Panc1 (cell line): Measurements from ENCODE around the gene ARHGAP4. TPM values are rescaled to one million over a fixed set of nuclear protein-coding genes. Genes with fewer than 3 reads are reported as not detected.

Experiments
- ATAC-seq: fragments of 200-7000 bp; cut with Tn5 transposase; 2 replicates; pipeline ENCODE4 v1.9.1; 2020; ENCODE audit warnings: mild to moderate bottlenecking, moderate library complexity
- BruUV-seq: library from RNA; stranded (reverse); fragments of 400-500 nt; replicated peaks from 2 replicates; lab custom pipeline; 2021; lab: Mats Ljungman, UMichigan
- CTCF ChIA-PET: fragments of 300-600 bp; sonication (Branson Sonifier 250); formaldehyde crosslinking; loops from one replicate; lab custom pipeline; 2022; ENCODE audit warnings: antibody characterized with exemption; lab: Charles Lee
- POLR2A ChIA-PET: fragments of 300-600 bp; sonication (Branson Sonifier 250); formaldehyde crosslinking; loops from one replicate; lab custom pipeline; 2022; ENCODE audit warnings: antibody characterized with exemption; lab: Charles Lee
- DNase-seq: peaks from one replicate; pipeline ENCODE4 v3.0.0-alpha.2; 2010; ENCODE audit warnings: low read depth, low spot score
- H3K27ac ChIP-seq: 2 replicates; pipeline ENCODE4 v1.5.1; 2011; ENCODE audit warnings: mild to moderate bottlenecking, low read length, inconsistent platforms
- H3K27me3 ChIP-seq: fragments of 200-500 bp; sonication (Bioruptor generic); 2 replicates; pipeline ENCODE4 v1.6.0; 2014; ENCODE audit warnings: low read length, inconsistent platforms; ENCODE audit not compliant: control insufficient read depth, insufficient read depth
- H3K36me3 ChIP-seq: fragments of 200-500 bp; sonication (Bioruptor generic); 2 replicates; pipeline ENCODE4 v1.5.1; 2014; ENCODE audit warnings: inconsistent platforms, mild to moderate bottlenecking, low read length, moderate library complexity; ENCODE audit not compliant: control insufficient read depth, insufficient read depth
- H3K4me1 ChIP-seq: 2 replicates; pipeline ENCODE4 v1.5.1; 2011; ENCODE audit warnings: inconsistent platforms, mild to moderate bottlenecking, low read length, moderate library complexity; ENCODE audit not compliant: control insufficient read depth, insufficient read depth
- H3K4me3 ChIP-seq, 2 experiments: 2 replicates each; pipeline ENCODE4 v1.5.1; 2011 to 2012; ENCODE audit warnings: low read depth in 2 of 2, low read length in 2 of 2, mild to moderate bottlenecking in 2 of 2, inconsistent platforms in 1 of 2, moderate library complexity in 1 of 2
- H3K9me3 ChIP-seq: fragments of 200-500 bp; sonication (Bioruptor generic); 2 replicates; pipeline ENCODE4 v1.5.1; 2014; ENCODE audit warnings: low read depth, mild to moderate bottlenecking, inconsistent platforms, low read length, moderate library complexity; ENCODE audit not compliant: control insufficient read depth, insufficient read depth
- CTCF ChIP-seq: fragments of 450-650 bp; IDR thresholded peaks from 2 replicates; pipeline ENCODE4 v1.5.1; 2017; ENCODE audit warnings: mild to moderate bottlenecking
- POLR2AphosphoS5 ChIP-seq: IDR thresholded peaks from 2 replicates; pipeline ENCODE4 v1.6.1; 2012; ENCODE audit warnings: mild to moderate bottlenecking, low read depth, low read length, moderate library complexity
- REST ChIP-seq, 2 experiments: IDR thresholded peaks; 2 replicates each; pipeline ENCODE4 v1.6.1; 2011 to 2012; ENCODE audit warnings: low read depth in 2 of 2, control low read depth in 1 of 2, low read length in 1 of 2, mild to moderate bottlenecking in 1 of 2, moderate library complexity in 1 of 2; ENCODE audit not compliant: insufficient read depth in 1 of 2
- SIN3A ChIP-seq: IDR thresholded peaks from 2 replicates; pipeline ENCODE4 v1.6.1; 2012; ENCODE audit warnings: low read depth, mild to moderate bottlenecking, low read length, moderate library complexity, borderline replicate concordance; ENCODE audit not compliant: insufficient read depth
- TCF7L2 ChIP-seq: IDR thresholded peaks from 2 replicates; pipeline ENCODE4 v1.6.1; 2011; ENCODE audit warnings: mild to moderate bottlenecking, low read depth, low read length, inconsistent platforms
- in situ Hi-C: cut with HindIII; loops from 2 replicates; pipeline ENCODE4 v1.10.0; 2016; ENCODE audit warnings: low sequenced_read_pairs, low pct_unique_long_range_greater_than_20kb
- intact Hi-C: fragments of 100-400 bp; cut with micrococcal nuclease; formaldehyde crosslinking; loops from one replicate; pipeline ENCODE4 v1.10.0; 2022; ENCODE audit not compliant: unreplicated experiment
- total RNA-seq: library from RNA; stranded (reverse); gene quantifications from one replicate; pipeline ENCODE4 v1.2.1, GENCODE V29; 2021; ENCODE audit not compliant: unreplicated experiment

ARHGAP4 gene
- total RNA-seq, 1 experiment from 2014 or later, result 225 TPM

DNA sequence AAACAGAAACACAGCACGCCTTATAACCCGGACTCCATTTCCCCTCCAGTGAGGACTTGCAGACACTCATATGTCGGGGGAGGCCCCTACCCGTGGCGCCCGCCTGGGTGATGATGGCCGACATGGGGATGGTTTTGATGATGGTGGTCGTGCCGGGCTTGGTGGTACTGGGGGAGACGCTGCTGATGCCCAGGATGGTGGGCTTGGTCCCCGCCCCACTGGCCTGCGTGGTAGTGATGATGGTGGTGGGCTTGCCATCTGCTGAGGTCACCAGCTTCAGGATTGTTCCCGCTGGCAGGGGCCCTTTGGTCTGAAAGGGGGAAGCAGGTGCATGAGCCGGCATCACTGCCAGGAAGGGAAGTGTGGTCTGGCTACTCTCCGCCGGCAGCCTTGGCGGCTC is 31.2 kb upstream of the ARHGAP4 start:
- intact Hi-C loops, result no loop called here
- BruUV-seq, result no TSS peak
- CTCF ChIA-PET, result no interaction called here

DNA sequence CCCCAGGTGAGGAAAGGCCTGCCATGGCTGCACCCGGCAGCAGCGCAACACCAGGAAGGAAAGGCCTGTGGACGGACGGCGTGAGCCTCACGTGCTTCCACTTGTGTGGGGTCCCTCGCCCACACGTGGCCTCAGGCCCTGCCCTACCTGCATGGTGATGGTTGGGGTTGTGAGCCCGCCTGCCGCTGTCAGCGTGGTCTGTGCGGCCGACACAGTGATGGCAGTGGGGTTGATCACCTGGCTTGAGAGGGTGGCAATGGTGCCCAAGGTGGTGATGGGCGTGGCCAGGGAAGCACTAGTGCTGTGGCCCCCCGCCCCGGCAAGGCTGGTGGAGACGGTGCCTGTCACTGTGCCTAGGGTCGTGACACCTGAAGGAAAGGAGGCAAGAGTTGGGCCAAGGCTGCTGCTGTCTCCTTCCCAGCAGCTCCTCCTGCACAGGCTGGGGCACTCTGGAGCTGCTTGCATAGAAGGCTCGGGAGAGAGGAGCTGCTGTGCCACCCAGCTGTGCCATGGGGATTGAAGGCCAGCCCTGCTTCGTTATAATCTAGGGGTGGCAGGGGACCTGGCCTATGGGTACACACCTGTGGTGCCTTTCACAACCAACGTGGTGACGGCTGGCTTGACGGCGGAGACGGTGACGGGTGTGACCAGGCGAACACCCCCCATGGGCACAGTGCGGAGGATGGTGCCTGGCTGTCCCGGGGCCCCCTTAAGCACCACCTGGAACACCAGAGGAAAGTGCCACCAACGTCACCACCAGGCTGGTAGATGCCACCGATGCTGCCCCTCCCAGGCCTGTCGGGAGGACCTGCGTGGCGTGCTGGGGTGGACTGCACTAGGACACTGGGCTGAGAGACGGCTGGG is 30.2 kb upstream of the ARHGAP4 start:
- DNase-seq, result no peak
- BruUV-seq, result no TSS peak
- no peaks in the 10 kb centered on the region for H3K9me3 ChIP-seq
- in situ Hi-C loops, result no loop called here
- no peak overlapping the region for H3K4me3 ChIP-seq
- intact Hi-C loops, result no loop called here
- no peaks in the 10 kb centered on the region for H3K4me1 ChIP-seq
- ChIA-PET CTCF (no interaction called here), POLR2A (no interaction called here)
- H3K36me3 ChIP-seq, result peaks cover 2% of the 10 kb centered on the region
- H3K27ac ChIP-seq, result no peak overlapping the region
- H3K27me3 ChIP-seq, result no peaks in the 10 kb centered on the region
- ATAC-seq, result no peak; the same call in 1 of the 2 replicates
- TF ChIP-seq CTCF (no peak), REST (IDR thresholded peaks at IDR 0.05; ENCODE audit: insufficient read depth in 1 of 2, low read depth in 2 of 2, low read length in 1 of 2) (no peak), TCF7L2 (no peak), POLR2AphosphoS5 (no peak)

More for the DNA sequence above, 31.2 kb upstream of the ARHGAP4 start:
- no peak overlapping the region for H3K27ac ChIP-seq
- no peak overlapping the region for H3K4me3 ChIP-seq
- no peaks in the 10 kb centered on the region for H3K27me3 ChIP-seq
- no peaks in the 10 kb centered on the region for H3K9me3 ChIP-seq
- no peaks in the 10 kb centered on the region for H3K4me1 ChIP-seq
- in situ Hi-C loops, result no loop called here
- POLR2A ChIA-PET, result interaction anchor here (0.5 kb wide), 1 partner anchor 18 kb away, joined by 12 read pairs; no protein-coding TSS in a partner anchor
- TF ChIP-seq TCF7L2 (no peak), SIN3A (no peak), POLR2AphosphoS5 (no peak), REST (IDR thresholded peaks at IDR 0.05; ENCODE audit: insufficient read depth in 1 of 2, low read depth in 2 of 2, low read length in 1 of 2) (no peak), CTCF (no peak)
- DNase-seq, result no peak
- ATAC-seq, result no peak
- H3K36me3 ChIP-seq, result peaks cover 8% of the 10 kb centered on the region
